ENCODE data around the gene CYFIP2. TPM values are rescaled to one million over a fixed set of nuclear protein-coding genes. Genes with fewer than 3 reads are reported as not detected.

Gene CYFIP2
- total and polyA plus RNA-seq, 2 of the 8 experiments (the other 6 are each of a cell fraction or from before 2014, with no cell fraction given), result 45.1 to 80.6 TPM

GRCh38 chr5:157342822-157343402 is 77.0 kb downstream of the CYFIP2 start (continued):
- TF ChIP-seq RXRA (IDR thresholded peaks at IDR 0.05; ENCODE audit: insufficient read depth, low read depth, low read length) (no peak), TEAD4 (IDR thresholded peaks at IDR 0.05; ENCODE audit: low read depth, low read length) (no peak), MAX (IDR thresholded peaks at IDR 0.05) (peak; percentile 41; the same call in 1 of the 2 replicates), SP4 (IDR thresholded peaks at IDR 0.05; ENCODE audit: low read length) (no peak), NANOG (IDR thresholded peaks at IDR 0.05; ENCODE audit: insufficient read depth, low read depth, low read length, poor library complexity, severe bottlenecking) (no peak)

Data from H1 (cell line).